ENCODE data around the gene UVRAG. TPM values are rescaled to one million over a fixed set of nuclear protein-coding genes. Genes with fewer than 3 reads are reported as not detected.

UVRAG gene
- total RNA-seq, 4 donors from 2014 or later = 27.3 to 38.7 (median 33.6) TPM

- WGBS, 2 donors = 79 to 85% methylated on average over 3 of the region's 3 CpGs
- Histone ChIP-seq H3K9me3 (no peaks in the 10 kb centered on the region), H3K27me3 (no peaks in the 10 kb centered on the region), H3K4me1 (peaks cover 0 to 36% (median 0%) of the 10 kb centered on the region in 4 donors), H3K4me3 (no peak overlapping the region), H3K36me3 (peaks cover 0 to 19% (median 0%) of the 10 kb centered on the region in 3 donors), H3K27ac (no peak overlapping the region)
- TF ChIP-seq EP300 (IDR thresholded peaks at IDR 0.05) (no peak), CTCF (IDR thresholded peaks at IDR 0.05) (no peak), POLR2A (IDR thresholded peaks at IDR 0.05) (no peak)
- DNase-seq (ENCODE audit: low spot score in 2 of 2) = no peak
Measured at GRCh38 chr11:76025817-76026216, 210.8 kb downstream of the UVRAG start.

GRCh38 chr11:76026281-76026680 is 211.3 kb downstream of the UVRAG start:
- no peak overlapping the region for H3K27ac ChIP-seq
- no peaks in the 10 kb centered on the region for H3K27me3 ChIP-seq
- H3K9me3 ChIP-seq = no peaks in the 10 kb centered on the region
- DNase-seq (ENCODE audit: low spot score in 2 of 2) = no peak
- peaks cover 0 to 40% (median 0%) of the 10 kb centered on the region in 4 donors for H3K4me1 ChIP-seq
- H3K4me3 ChIP-seq = no peak overlapping the region
- H3K36me3 ChIP-seq = peaks cover 0 to 14% (median 0%) of the 10 kb centered on the region in 3 donors
- TF ChIP-seq CTCF (IDR thresholded peaks at IDR 0.05) (no peak), POLR2A (IDR thresholded peaks at IDR 0.05) (no peak), EP300 (IDR thresholded peaks at IDR 0.05) (no peak)

GRCh38 chr11:76026862-76027261 is 211.9 kb downstream of the UVRAG start:
- 88% methylated on average over 1 of the region's 1 CpG for WGBS, 2 donors
- peaks cover 0 to 9% (median 0%) of the 10 kb centered on the region in 3 donors for H3K36me3 ChIP-seq
- DNase-seq (ENCODE audit: low spot score in 2 of 2) = no peak
- no peaks in the 10 kb centered on the region for H3K27me3 ChIP-seq
- TF ChIP-seq EP300 (IDR thresholded peaks at IDR 0.05) (no peak), CTCF (IDR thresholded peaks at IDR 0.05) (no peak), POLR2A (IDR thresholded peaks at IDR 0.05) (no peak)
- H3K4me3 ChIP-seq = no peak overlapping the region
- H3K9me3 ChIP-seq = no peaks in the 10 kb centered on the region
- no peak overlapping the region for H3K27ac ChIP-seq
- H3K4me1 ChIP-seq = peaks cover 0 to 45% (median 0%) of the 10 kb centered on the region in 4 donors

- Histone ChIP-seq H3K27me3 (no peaks in the 10 kb centered on the region), H3K4me1 (peaks cover 0 to 31% (median 0%) of the 10 kb centered on the region in 4 donors), H3K4me3 (no peak overlapping the region), H3K9me3 (no peaks in the 10 kb centered on the region), H3K36me3 (peaks cover 0 to 9% (median 0%) of the 10 kb centered on the region in 3 donors), H3K27ac (peak overlapping the region in 1 of 4 donors; percentile 11)
- WGBS, 2 donors = 69 to 70% methylated on average over 5 of the region's 5 CpGs
- no peak for DNase-seq (ENCODE audit: low spot score in 2 of 2)
- no peak for TF ChIP-seq CTCF (IDR thresholded peaks at IDR 0.05)
- no peak for TF ChIP-seq EP300 (IDR thresholded peaks at IDR 0.05)
- TF ChIP-seq POLR2A (IDR thresholded peaks at IDR 0.05) = no peak
Measured at GRCh38 chr11:76030286-76030685, 215.3 kb downstream of the UVRAG start.

- Histone ChIP-seq H3K36me3 (peaks cover 0 to 9% (median 0%) of the 10 kb centered on the region in 3 donors), H3K4me3 (no peak overlapping the region), H3K27ac (no peak overlapping the region), H3K4me1 (peaks cover 0 to 25% (median 0%) of the 10 kb centered on the region in 4 donors), H3K27me3 (no peaks in the 10 kb centered on the region), H3K9me3 (no peaks in the 10 kb centered on the region)
- 79 to 88% methylated on average over 1 of the region's 1 CpG for WGBS, 2 donors
- no peak for DNase-seq (ENCODE audit: low spot score in 2 of 2)
- TF ChIP-seq EP300 (IDR thresholded peaks at IDR 0.05) = peak in 1 of 2 donors; percentile 37
- no peak for TF ChIP-seq CTCF (IDR thresholded peaks at IDR 0.05)
Measured at GRCh38 chr11:76030968-76031590, 216.1 kb downstream of the UVRAG start.

Data from tibial nerve (tissue), 4 donors.